Fibroblast of upper back skin (primary cell): ENCODE data around the gene TM2D1.
A peak's percentile ranks its signal among the peaks of the same experiment; 100 is the strongest.
"Not testable (repeated sequence)": the region's sequence is repeated elsewhere in the genome, so short reads cannot be mapped to it uniquely, and the experiment has no call there.

Experiments
- DNase-seq: peaks from one replicate; pipeline ENCODE4 v3.0.0-alpha.2; 2013

TM2D1 gene

GRCh38 chr1:61724813-61725694 is at the start of gene TM2D1:
Gene TM2D1 (minus strand): TSS chr1:61725141. CDS start chr1:61725120, 21 bp downstream.
- peak; percentile 87 for DNase-seq

- DNase-seq, result no peak
These were observed 45.2 kb upstream of the TM2D1 start for GRCh38 chr1:61770131-61770530.

- DNase-seq, result peak; percentile 76
These were observed 33.0 kb upstream of the TM2D1 start for GRCh38 chr1:61757950-61758349.

DNA sequence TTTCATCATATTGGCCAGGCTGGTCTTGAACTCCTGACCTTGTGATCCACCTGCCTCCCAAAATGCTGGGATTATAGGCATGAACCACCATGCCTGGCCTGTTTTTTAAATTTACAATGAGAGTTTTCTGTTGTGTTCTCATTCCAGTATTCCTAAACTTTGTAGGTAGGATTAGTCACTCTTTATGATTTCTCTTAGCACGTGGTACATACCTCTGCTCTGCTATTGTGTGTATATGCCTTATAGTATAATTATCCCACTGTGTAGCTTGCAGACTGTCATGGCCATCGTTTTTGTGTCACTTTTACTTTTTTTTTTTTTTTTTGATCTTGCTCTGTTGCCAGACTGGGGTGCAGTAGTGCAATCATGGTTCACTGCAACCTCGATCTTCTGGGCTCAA is 31.8 kb upstream of the TM2D1 start:
- DNase-seq, result no peak

DNA sequence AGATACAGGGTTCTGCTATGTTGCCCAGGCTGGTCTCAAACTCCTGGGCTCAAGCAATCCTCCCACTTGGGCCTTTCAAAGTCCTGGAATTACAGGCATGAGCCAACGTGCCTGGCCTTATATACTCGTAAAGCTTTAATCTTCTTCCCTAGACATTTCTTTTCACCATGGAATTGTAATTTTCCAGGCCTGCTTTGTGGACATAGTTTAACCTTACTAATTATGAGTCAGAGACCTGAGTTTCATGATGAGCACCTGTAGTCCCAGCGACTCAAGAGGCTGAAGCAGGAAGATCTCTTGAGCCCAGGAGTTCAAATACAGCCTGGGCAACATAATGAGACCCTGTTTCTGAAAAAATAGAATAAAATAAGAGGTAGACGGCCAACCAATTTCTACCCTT is 29.6 kb upstream of the TM2D1 start:
- DNase-seq, result no peak

DNA sequence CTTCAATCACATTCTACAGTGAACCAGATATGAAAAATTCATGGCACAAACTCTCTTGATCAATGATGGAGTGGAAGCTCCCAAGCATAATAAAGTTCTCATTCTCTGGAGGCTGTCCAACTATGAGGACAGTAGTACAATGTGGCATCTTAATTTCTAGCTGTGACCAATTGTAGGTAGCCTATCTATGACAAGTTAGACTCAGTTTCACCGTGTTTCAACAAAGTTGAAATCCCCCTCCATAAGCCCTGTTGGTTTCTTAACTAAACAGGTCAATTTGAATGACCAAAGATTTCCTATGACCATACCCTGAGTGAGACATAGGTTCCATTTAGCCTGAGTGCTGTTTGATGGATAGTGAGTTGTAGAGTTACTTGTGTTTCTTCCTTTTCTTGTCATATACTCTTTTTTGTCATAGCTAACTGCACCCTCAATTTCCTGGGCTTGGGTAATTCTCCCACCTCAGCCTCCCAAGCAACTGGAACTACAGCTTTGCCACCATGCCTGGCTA is 29.1 kb upstream of the TM2D1 start:
- no peak for DNase-seq

GRCh38 chr1:61752921-61753389 is 28.0 kb upstream of the TM2D1 start:
- DNase-seq, result no peak

- DNase-seq, result no peak
These were observed 24.6 kb upstream of the TM2D1 start for GRCh38 chr1:61749574-61749973.

- DNase-seq, result no peak
These were observed 23.6 kb upstream of the TM2D1 start for GRCh38 chr1:61748566-61748965.

- DNase-seq, result peak; percentile 38
These were observed 21.9 kb upstream of the TM2D1 start for GRCh38 chr1:61746813-61747212.

GRCh38 chr1:61743716-61744580 is 19.0 kb upstream of the TM2D1 start:
- DNase-seq, result no peak

DNA sequence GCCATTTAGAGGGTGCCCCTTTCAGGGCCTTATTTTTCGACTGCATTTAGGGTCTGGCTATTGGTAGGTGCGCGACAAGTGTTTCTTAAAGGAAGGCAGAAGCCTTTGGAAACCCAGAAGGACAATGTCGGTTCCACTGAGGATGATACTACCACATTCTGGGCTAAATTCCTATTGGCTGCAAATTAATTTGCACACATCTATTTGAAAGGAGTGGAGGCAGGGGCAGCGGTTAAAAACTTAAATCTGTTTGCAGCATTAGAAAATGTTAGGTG is 18.4 kb upstream of the TM2D1 start:
- DNase-seq, result no peak

GRCh38 chr1:61742620-61743430 is 17.9 kb upstream of the TM2D1 start:
- DNase-seq, result peak; percentile 27

DNA sequence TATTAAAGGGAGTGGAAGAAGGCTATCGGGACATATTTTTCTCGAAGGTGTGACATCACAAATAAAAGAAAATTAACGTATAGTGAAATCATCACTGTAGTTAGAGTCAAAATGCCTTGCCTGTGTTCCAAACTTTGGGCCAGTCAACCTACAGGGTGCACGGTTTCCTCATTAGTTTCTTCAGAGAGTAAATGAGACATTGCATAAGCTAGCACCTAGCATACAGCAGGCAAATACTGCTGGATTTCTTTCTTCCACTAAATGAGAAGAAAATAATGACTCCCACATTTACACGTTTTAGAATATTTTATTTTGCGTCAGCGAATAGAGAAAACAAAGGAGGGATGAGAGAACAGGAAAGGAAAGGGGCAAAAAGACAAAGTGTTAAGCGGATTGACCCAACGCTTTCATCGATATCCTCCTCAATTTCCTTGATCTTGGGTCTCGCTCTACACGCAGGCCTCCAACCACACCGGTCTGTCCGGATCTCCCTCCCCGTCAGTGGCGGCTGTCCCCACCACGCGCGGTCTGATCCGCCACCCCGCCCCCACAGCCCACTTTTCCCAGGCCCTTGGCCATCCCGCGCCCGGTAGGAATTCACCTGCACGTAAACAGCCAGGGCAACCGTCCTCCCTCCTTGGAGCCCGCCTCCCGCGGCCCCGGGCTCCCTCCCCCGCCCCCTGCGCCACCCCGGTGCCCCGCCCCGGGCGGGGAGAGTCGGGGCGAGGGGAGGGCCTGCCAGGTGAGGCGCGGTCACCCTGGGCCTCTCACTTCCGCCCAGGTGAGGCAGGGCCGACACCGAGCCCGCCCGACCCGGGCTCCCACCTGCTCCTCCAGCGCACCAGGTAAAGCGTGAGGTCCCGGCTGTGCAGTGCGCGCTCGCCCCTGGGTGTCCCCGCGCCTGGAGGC is 17.0 kb upstream of the TM2D1 start, which contains the start of gene PATJ:
TSS of gene PATJ (plus strand) at position 770 of the 909 bp plus-strand sequence. CDS start 20,413 bp downstream, outside the sequence.
- DNase-seq, result no peak

- no peak for DNase-seq
These were observed 16.1 kb upstream of the TM2D1 start for GRCh38 chr1:61740751-61741700.

DNA sequence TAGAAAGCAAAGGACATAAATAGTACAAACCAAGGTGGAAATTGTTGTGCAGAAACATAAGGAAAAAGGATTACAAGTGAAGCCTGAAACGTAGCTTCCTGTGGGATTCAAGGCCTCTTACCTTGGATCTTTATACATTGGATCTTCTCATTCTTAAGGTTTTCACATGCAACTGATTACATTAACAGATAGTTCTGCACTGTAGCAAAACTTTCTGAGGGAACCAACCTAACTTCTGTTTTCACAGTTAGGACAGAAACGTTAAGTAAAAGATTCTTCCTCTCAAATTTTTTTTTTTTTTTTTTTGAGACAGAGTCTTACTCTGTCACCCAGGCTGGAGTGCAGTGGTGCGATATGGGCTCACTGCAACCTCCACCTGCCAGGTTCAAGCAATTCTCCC is 7.8 kb upstream of the TM2D1 start:
- no peak for DNase-seq

GRCh38 chr1:61730679-61731078 is 5.7 kb upstream of the TM2D1 start:
- not testable (repeated sequence) for DNase-seq

GRCh38 chr1:61727544-61727943 is 2.6 kb upstream of the TM2D1 start:
- no peak for DNase-seq

GRCh38 chr1:61724506-61724812 is 482 bp downstream of the TM2D1 start:
- DNase-seq, result no peak

GRCh38 chr1:61718996-61719663 is 5.8 kb downstream of the TM2D1 start:
- DNase-seq, result not testable (repeated sequence)
